Parathyroid adenoma (tissue), 2 donors: Measurements from ENCODE around the gene GPRIN3.

ENCODE experiments used
- H2AFZ ChIP-seq: fragments of 300-600 bp; sonication (generic); one replicate; pipeline ENCODE4 v1.7.0; 2017; ENCODE audit warnings: antibody characterized with exemption, mild to moderate bottlenecking
- H3K27ac ChIP-seq: fragments of 300-600 bp; sonication (generic); one replicate; pipeline ENCODE4 v1.7.0; 2017
- H3K27me3 ChIP-seq: fragments of 300-600 bp; sonication (generic); one replicate; pipeline ENCODE4 v1.7.0; 2017; ENCODE audit warnings: low read length; ENCODE audit not compliant: control insufficient read depth, insufficient read depth
- H3K36me3 ChIP-seq: fragments of 300-600 bp; sonication (generic); one replicate; pipeline ENCODE4 v1.7.0; 2017; ENCODE audit warnings: low read length; ENCODE audit not compliant: control insufficient read depth, insufficient read depth
- H3K4me1 ChIP-seq: fragments of 300-600 bp; sonication (generic); one replicate; pipeline ENCODE4 v1.7.0; 2017; ENCODE audit warnings: control low read depth
- H3K4me2 ChIP-seq: fragments of 300-600 bp; sonication (generic); one replicate; pipeline ENCODE4 v1.7.0; 2017; ENCODE audit warnings: low read length
- H3K4me3 ChIP-seq: fragments of 300-600 bp; sonication (generic); one replicate; pipeline ENCODE4 v1.7.0; 2017; ENCODE audit warnings: low read depth, low read length
- H3K79me2 ChIP-seq: fragments of 300-600 bp; sonication (generic); one replicate; pipeline ENCODE4 v1.7.0; 2017; ENCODE audit warnings: control low read depth
- H3K9ac ChIP-seq: fragments of 300-600 bp; sonication (generic); one replicate; pipeline ENCODE4 v1.7.0; 2017; ENCODE audit warnings: mild to moderate bottlenecking
- H3K9me3 ChIP-seq: fragments of 300-600 bp; sonication (generic); one replicate; pipeline ENCODE4 v1.7.0; 2017; ENCODE audit warnings: low read length; ENCODE audit not compliant: control insufficient read depth
- TF ChIP-seq, protein P1 (sequence below): fragments of 300-600 bp; sonication (generic); IDR thresholded peaks from one replicate; pipeline ENCODE4 v1.7.0; 2017; ENCODE audit warnings: antibody characterized with exemption, mild to moderate bottlenecking
- donor health status: primary hyperparathyroidism.

GPRIN3 gene

DNA sequence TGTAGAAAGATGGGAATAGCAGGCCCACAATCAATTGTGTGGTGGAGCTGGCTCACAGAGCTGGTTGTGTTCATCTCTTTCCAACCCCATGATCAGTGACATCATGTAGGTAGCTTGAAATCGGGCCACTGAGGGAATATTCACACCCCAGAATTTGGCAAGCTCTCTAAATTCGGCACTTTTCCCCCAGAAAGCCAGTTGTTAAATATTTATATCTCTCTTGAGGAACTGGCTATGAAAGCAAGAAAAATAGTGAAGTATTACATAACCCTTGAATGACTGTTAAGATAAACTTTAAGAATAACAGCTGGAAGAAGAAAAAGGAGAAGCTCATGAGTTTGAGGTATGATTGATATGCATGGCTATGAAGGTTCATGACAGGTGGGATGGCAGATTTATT lies 38.9 kb downstream of the GPRIN3 start:
- Histone ChIP-seq H2AFZ (no peak overlapping the region), H3K9me3 (no peaks in the 10 kb centered on the region), H3K4me1 (no peaks in the 10 kb centered on the region), H3K4me3 (no peak overlapping the region), H3K79me2 (no peaks in the 10 kb centered on the region), H3K9ac (no peak overlapping the region), H3K4me2 (no peak overlapping the region), H3K36me3 (no peaks in the 10 kb centered on the region), H3K27ac (no peak overlapping the region), H3K27me3 (no peaks in the 10 kb centered on the region)
- TF ChIP-seq, protein P1, sequence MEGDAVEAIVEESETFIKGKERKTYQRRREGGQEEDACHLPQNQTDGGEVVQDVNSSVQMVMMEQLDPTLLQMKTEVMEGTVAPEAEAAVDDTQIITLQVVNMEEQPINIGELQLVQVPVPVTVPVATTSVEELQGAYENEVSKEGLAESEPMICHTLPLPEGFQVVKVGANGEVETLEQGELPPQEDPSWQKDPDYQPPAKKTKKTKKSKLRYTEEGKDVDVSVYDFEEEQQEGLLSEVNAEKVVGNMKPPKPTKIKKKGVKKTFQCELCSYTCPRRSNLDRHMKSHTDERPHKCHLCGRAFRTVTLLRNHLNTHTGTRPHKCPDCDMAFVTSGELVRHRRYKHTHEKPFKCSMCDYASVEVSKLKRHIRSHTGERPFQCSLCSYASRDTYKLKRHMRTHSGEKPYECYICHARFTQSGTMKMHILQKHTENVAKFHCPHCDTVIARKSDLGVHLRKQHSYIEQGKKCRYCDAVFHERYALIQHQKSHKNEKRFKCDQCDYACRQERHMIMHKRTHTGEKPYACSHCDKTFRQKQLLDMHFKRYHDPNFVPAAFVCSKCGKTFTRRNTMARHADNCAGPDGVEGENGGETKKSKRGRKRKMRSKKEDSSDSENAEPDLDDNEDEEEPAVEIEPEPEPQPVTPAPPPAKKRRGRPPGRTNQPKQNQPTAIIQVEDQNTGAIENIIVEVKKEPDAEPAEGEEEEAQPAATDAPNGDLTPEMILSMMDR, result no peak

DNA sequence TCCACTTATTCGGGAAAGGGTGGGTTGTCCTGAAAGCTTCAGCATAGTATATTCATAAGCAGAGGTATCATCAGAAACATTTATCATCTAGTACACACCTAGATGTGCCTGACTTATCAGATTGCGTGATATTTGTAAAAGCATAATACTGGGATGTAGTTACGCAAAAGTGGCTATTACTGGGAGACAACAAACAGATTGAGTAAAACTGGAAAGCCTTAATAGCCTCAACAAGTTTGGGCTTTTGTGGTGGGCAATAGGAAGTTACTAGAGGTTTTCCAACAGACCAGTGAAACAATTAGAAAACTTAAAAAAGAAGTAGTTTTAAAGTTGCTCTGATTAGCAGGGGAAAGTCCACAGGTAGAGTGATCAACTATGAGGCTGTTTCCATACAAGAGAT lies 39.8 kb downstream of the GPRIN3 start:
- Histone ChIP-seq H3K36me3 (no peaks in the 10 kb centered on the region), H3K4me1 (no peaks in the 10 kb centered on the region), H3K9me3 (no peaks in the 10 kb centered on the region), H3K4me3 (no peak overlapping the region), H2AFZ (no peak overlapping the region), H3K9ac (no peak overlapping the region), H3K79me2 (no peaks in the 10 kb centered on the region), H3K27me3 (no peaks in the 10 kb centered on the region), H3K27ac (no peak overlapping the region), H3K4me2 (no peak overlapping the region)
- TF ChIP-seq, protein P1, result no peak

DNA sequence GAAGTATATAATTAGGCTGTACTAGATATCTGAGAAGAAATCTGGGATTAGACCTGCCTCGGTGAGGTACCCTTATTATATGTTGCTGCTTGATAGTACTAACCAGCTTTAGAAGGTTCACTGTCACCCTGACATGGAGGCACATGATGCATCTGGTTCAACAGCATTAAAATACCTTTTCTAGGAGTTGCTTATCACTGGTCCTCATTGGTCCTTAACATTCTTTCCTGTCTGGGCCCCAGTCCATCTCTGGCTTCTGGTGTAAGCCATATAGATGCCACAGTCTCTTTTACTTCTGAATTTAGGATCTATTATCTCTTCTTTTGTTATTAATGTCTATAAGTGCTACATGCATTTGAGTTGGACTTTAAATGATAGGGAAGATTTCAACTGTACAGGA lies 40.2 kb downstream of the GPRIN3 start:
- H3K27ac ChIP-seq, result no peak overlapping the region
- no peaks in the 10 kb centered on the region for H3K27me3 ChIP-seq
- no peak overlapping the region for H3K4me3 ChIP-seq
- H3K9me3 ChIP-seq, result no peaks in the 10 kb centered on the region
- H3K4me2 ChIP-seq, result no peak overlapping the region
- no peak overlapping the region for H2AFZ ChIP-seq
- no peak overlapping the region for H3K9ac ChIP-seq
- no peaks in the 10 kb centered on the region for H3K79me2 ChIP-seq
- no peaks in the 10 kb centered on the region for H3K36me3 ChIP-seq
- TF ChIP-seq, protein P1, result no peak
- no peaks in the 10 kb centered on the region for H3K4me1 ChIP-seq

DNA sequence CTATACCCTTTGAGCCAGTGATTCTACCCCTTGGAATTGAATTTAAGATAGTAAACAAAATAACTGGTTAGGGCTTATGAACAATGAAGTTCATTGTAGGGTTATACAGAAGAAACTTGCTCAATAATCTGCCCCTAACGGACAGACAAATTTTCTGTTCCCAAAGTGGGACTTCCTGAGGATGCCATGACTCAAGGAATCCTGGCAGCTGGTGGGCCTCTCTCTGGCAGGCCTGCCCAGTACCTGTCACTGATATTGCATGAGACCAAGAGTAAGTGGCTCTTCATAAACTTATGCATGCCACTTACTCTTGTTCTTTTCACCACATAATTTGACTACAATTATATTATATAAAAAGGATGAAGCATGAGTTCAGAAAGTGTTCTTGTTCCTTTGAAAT lies 41.5 kb downstream of the GPRIN3 start:
- H2AFZ ChIP-seq, result no peak overlapping the region
- no peaks in the 10 kb centered on the region for H3K9me3 ChIP-seq
- H3K36me3 ChIP-seq, result no peaks in the 10 kb centered on the region
- H3K27ac ChIP-seq, result no peak overlapping the region
- H3K27me3 ChIP-seq, result no peaks in the 10 kb centered on the region
- H3K79me2 ChIP-seq, result no peaks in the 10 kb centered on the region
- no peak overlapping the region for H3K9ac ChIP-seq
- no peak overlapping the region for H3K4me3 ChIP-seq
- TF ChIP-seq, protein P1, result no peak
- H3K4me2 ChIP-seq, result no peak overlapping the region
- no peaks in the 10 kb centered on the region for H3K4me1 ChIP-seq

DNA sequence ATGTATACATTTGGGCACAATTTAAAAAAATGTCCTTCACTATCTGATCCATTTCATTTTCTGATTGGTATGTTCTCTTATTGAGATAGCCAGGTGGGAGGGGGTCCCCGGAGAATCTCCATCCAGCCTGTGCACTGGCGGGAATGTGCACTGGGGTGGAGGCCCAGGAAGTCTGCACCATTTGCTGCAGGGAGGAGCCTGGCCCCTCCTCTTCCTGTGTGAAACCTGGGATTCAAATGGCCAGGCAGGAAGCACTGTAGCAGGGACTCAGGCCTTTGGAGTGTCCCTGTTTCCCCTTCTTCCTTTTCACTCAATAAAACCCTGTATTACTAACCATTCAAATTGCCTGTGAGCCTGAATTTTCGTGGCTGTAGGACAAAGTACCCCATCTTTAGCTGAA lies 44.3 kb downstream of the GPRIN3 start:
- Histone ChIP-seq H3K36me3 (no peaks in the 10 kb centered on the region), H2AFZ (no peak overlapping the region), H3K27ac (no peak overlapping the region), H3K4me2 (no peak overlapping the region), H3K4me1 (no peaks in the 10 kb centered on the region), H3K79me2 (no peaks in the 10 kb centered on the region), H3K9ac (no peak overlapping the region), H3K4me3 (no peak overlapping the region), H3K9me3 (no peaks in the 10 kb centered on the region), H3K27me3 (no peaks in the 10 kb centered on the region)
- TF ChIP-seq, protein P1, result no peak
